Measurements from ENCODE around the gene AFF3.
"Not testable (repeated sequence)": the region's sequence is repeated elsewhere in the genome, so short reads cannot be mapped to it uniquely, and the experiment has no call there.

The AFF3 gene

DNA sequence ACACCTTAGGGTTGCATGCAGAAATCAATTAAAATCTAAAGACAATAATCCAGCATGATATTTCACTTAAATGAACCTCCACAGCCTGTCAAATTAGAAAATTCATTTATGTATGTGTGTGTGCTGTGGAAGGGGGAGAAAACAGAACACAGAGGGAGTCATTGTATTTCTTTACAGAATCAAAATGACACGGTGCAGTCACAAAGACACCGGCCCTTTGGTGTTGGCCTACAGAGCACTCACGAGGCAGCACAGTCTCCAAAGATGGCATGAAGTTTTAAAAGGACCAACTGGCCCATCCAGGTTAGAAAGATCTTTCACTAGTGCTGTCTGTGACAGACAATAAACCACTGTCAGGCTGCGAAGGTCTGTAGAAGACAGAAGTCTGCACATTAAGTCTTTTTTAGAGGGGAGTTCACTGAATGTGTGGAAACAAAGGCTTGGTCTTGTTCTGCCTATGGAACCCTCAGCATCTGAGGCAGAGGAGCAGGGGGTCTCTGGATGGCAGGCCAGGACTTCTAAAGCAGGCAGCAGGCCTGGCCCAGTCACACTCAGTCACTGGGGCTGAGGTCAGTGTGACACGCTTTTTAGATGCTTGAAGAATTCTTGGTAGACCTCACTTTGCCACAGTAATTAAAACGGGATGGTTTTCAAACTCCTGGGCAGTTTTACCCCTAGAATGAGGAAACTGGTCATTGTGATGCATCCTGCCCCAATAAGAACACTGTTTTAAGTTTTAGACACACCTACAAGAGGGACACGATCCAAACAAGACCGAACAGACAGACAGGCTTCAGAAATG, 184.9 kb downstream of the AFF3 start:
- DNase-seq, result no peak

GRCh38 chr2:99956232-99957030, 186.0 kb downstream of the AFF3 start:
- DNase-seq, result no peak

DNA sequence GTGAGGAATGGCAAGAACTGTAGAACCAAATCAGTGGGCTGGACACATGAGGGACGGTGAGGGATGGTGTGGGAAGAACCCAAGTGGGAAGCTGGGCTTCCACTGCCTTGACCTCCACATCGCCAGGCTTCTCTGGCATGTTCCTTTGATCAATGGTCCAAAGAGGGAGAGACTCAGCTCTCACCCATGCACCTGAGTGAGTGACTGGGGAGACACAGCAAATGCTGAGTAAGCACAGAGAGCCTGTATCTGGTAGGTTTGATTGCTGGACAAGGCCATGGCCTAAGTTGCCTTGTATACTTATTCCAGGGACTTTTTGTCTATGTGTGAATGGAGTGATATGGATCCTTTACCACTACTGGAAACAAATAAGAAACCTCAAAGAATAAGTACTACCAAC, 188.6 kb downstream of the AFF3 start:
- no peak for DNase-seq

DNA sequence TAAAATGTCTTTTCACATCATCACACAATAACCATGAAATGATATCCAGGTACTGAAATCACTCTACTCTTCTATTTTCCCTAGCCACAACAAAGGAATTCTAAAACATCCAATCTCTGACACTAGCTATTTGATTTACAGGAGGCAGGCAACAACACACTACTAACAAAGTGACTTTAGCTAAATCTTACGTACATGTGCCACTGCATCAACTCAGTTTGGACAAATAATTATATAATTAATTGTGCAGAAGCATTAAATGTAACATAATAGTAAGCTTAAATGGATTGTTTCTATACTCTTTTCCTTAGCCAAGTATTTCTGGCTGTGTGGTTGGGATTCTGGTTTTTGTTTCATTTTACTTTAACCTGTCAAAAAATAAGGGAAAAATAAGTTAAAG, 192.4 kb downstream of the AFF3 start:
- DNase-seq, result no peak

- no peak for DNase-seq
Measured at GRCh38 chr2:99949530-99949929, 192.9 kb downstream of the AFF3 start.

GRCh38 chr2:99948010-99948409, 194.4 kb downstream of the AFF3 start:
- no peak for DNase-seq

DNA sequence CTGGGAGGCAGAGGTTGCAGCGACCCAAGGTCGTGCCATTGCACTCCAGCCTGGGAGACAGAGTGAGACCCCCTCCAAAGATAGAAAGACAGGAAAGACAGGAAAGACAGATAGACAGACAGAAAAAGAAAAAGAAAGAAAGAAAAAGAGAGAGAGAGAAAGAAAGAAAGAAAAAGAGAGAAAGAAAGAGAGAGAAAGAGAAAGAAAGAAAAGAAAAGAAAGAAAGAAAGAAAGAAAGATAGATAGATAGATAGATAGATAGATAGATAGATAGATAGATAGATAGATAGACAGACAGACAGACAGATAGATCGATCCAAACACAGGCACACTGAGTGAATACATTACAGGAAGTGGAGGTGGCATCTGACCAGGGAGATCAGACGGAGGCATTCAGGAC, 195.0 kb downstream of the AFF3 start:
- not testable (repeated sequence) for DNase-seq

- no peak for DNase-seq
Measured at GRCh38 chr2:99944019-99944418, 198.4 kb downstream of the AFF3 start.

DNA sequence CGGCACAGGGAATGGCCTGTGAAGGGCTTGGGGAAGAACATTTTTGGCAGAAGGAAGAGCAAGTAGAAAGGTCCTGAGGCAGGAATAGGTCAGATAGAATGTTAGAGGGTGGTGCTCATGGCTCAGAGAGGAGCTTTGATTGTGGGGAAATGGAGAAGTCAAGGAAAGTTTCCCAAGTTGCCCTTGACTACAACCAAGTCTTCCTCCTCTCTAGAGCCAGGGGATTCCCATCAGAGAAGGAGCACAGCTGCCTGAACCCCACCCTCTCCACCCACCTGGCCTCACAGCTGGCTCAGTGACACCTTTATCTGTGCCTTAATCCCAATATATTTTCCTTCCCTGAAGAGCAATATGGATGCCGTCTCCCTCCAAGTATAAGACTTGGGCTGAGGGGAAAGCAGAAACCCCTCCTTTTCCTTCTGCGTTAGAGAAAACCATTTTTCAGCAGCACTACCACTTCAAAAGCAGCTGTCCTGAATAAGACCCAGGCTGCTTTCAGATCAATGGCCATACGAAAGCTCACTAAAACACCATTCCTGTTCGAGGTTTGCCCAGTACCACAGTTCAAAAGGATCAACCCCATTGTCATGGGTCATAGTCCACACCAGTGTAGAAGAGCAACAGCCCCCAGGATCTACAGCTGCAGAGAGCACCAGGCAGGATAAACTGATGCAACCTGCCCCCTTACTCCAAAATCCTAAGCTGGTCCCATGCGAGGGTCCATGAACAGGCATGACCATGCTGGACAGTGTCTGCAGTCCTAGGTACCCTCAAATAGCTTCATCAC, 199.6 kb downstream of the AFF3 start:
- no peak for DNase-seq

- no peak for DNase-seq
Measured at GRCh38 chr2:99940963-99941362, 201.4 kb downstream of the AFF3 start.

- no peak for DNase-seq
Measured at GRCh38 chr2:99939135-99939534, 203.3 kb downstream of the AFF3 start.

DNA sequence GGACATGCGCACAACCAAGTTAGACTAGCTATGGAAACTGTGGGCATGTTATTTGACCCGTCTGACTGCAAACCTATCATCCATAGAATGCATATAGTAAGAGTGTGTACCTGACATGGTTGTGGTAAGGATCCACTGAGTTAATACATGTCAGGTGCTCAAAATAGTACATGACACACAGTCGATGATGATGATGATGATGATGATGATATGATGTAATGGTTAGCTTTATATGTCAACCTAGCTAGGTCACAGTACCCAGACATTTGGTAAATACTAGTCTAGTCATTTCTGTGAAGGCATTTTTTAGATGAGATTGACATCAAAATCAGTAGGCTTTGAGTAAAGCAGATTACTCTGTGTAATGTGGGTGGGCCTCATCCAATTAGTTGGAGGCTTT, 204.1 kb downstream of the AFF3 start:
- no peak for DNase-seq

DNA sequence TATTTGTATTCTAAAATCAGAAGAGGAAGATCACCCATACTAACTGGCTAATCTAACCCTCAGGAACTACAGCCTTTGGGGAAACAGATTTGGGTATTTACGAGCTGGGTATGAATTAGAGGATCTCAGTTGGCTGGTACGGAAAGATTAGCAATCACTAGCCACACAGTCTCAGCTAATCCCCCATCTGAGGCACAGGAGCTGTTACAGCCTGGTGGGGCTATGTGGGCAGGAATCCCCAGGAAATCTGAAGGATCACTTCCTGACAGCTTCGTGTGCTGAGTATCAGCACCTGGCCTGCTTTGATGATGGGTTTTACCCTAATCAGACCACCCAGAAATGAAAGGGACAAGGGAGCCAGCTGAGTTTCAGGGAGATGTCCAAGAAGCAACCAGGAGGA, 206.3 kb downstream of the AFF3 start:
- no peak for DNase-seq

DNA sequence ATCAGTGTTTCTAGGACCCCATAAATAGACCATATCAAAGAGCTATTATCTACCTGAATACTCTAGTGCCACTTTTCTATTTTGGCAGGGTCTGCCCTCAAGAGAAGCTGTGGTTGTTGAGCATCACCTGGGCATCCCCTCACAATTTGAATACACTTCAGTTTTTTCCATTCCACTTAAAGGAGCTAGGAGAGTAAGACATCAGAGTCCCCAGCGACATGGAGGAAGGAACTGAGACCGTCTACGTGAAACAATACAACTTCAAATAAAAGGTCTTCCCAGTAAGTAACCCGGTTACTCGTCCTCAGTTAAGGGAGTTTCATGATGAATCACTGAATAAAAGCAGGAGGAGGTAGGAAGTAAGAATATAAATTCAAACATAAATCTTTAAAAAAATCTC, 206.7 kb downstream of the AFF3 start:
- DNase-seq, result no peak

DNA sequence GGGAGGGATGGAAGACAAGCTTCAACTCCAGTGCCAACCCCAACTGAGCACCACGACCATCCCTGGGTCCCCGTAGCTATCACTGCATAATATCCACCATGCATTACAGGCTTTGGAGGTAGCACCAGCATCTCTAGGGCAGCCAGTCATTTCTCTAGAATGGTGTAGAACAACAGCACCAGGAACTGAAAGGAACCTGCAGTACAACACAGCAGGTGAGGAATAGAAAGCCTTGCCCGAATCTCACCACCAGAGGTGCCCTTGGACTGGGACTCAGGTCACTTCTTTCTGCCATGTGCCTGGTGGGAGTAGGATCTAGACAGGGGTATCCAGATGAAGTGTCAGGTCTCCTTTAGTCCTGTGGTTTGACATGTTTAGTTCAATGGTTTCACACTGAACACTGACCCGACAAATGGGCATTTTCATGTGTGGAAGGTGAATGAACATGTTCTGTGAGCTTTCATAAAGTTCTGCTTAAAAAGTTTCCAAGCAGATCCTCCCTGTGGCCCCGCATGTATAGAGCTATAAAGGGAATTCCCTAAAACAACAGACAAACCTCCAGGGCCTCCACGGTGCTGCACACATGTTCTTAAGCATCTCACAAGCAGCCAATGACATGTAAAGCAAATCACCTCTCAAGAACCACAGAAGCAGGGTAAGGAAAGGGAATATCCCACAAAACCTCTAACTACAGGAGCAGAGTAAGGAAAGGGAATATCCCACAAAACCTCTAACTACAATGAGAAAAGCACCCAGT, 208.3 kb downstream of the AFF3 start:
- peak in 1 of 2 experiments; percentile 1 for DNase-seq

DNA sequence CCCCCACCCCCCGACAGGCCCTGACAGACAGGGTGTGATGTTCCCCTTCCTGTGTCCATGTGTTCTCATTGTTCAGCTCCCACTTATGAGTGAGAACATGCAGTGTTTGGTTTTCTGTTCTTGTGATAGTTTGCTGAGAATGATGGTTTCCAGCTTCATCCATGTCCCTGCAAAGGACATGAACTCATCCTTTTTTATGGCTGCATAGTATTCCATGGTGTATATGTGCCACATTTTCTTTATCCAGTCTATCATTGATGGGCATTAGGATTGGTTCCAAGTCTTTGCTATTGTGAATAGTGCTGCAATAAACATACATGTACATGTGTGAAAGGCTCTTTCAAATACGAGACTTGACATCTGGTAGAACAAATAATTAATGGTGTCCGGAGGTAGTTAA, 208.9 kb downstream of the AFF3 start:
- DNase-seq, result not testable (repeated sequence)

DNA sequence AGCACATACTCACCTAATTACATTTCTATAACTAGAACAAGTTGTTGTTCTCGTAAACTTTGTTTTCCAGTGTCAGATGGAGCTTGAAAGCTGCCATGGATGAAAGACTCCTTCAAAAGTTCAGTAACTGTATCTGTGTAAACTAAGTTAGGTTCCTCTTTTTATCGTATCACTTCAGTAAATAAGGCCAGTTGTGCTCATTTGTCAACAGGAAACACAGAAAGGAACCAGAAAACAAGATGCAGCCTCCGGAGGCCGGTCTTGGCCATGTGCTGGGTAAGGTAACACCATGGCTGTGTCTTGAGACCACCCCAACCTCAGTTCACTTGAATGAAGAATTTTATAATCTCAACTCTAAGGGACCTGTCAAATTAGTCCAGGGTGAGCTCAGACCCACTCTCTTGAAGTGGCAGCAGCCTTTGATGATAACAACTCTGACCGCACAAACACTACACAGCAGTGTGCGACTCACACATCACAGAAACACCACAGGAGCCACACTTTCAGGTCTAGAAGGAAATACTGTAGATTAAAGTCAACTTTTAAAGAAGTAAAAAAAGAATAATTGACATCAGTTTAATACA, 213.8 kb downstream of the AFF3 start:
- no peak for DNase-seq

- not testable (repeated sequence) for DNase-seq
Measured at GRCh38 chr2:99927690-99928207, 214.6 kb downstream of the AFF3 start.

DNA sequence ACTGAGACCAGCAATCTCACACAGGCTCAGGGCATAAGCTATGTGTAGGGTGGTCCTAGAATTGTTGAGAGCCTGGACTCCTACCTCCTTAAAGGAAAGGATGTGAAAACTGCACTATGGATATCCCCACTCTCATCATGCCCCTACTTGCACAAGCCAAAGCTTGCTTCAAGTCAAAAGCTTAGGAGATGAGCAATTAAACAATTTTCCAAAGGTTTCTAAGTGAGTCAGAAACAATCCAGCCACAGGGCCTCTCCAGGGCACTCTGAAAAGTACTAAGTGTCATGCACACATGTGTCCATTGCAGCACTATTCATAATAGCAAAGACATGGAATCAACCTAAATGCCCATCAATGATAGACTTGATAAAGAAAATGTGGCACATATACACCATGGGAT, 215.4 kb downstream of the AFF3 start:
- no peak for DNase-seq

- no peak for DNase-seq
Measured at GRCh38 chr2:99925960-99926359, 216.4 kb downstream of the AFF3 start.

GRCh38 chr2:99922664-99923063, 219.7 kb downstream of the AFF3 start:
- DNase-seq, result no peak

GRCh38 chr2:99921903-99922302, 220.5 kb downstream of the AFF3 start:
- no peak for DNase-seq
